Lower leg skin (tissue), 3 donors: ENCODE data around the gene RBPJ.

ENCODE experiments used
- CTCF ChIP-seq, 3 donors: fragments of 450-650 bp; IDR thresholded peaks; one replicate each; pipeline ENCODE4 v1.5.1; 2016; ENCODE audit warnings: antibody characterized with exemption in 3 of 3, mild to moderate bottlenecking in 3 of 3, moderate library complexity in 2 of 3
- POLR2A ChIP-seq, 2 donors: fragments of 450-650 bp; IDR thresholded peaks; one replicate each; pipeline ENCODE4 v1.6.1; 2016 to 2017; ENCODE audit warnings: antibody characterized with exemption in 2 of 2, mild to moderate bottlenecking in 1 of 2, moderate library complexity in 1 of 2

- TF ChIP-seq POLR2A (IDR thresholded peaks at IDR 0.05) (no peak), CTCF (IDR thresholded peaks at IDR 0.05) (no peak)
Measured at GRCh38 chr4:26386386-26386785, 65.6 kb downstream of the RBPJ start.
